ENCODE measurements around the gene ATG9B.

Gene ATG9B

GRCh38 chr7:151023232-151023631, 1.1 kb downstream of the ATG9B start:
- TF ChIP-seq ZNF184 (tag by site-specific recombination; IDR thresholded peaks at IDR 0.05) (no peak), ZNF830 (tag by site-specific recombination; IDR thresholded peaks at IDR 0.05; ENCODE audit: low read depth) (no peak), MZF1 (tag by site-specific recombination; IDR thresholded peaks at IDR 0.05; ENCODE audit: borderline replicate concordance) (no peak), ZFP37 (tag by site-specific recombination; IDR thresholded peaks at IDR 0.05) (no peak), ZNF350 (tag by site-specific recombination; IDR thresholded peaks at IDR 0.05) (no peak), ELK4 (IDR thresholded peaks at IDR 0.05; ENCODE audit: borderline replicate concordance, low read depth, low read length) (no peak), ZNF121 (tag by site-specific recombination; IDR thresholded peaks at IDR 0.05) (no peak), PRDM2 (tag by site-specific recombination; IDR thresholded peaks at IDR 0.05; ENCODE audit: borderline replicate concordance) (no peak), SCRT1 (tag by site-specific recombination; IDR thresholded peaks at IDR 0.05; ENCODE audit: borderline replicate concordance) (no peak), ZBTB49 (tag by site-specific recombination; IDR thresholded peaks at IDR 0.05; ENCODE audit: low read depth) (no peak), ZNF555 (tag by site-specific recombination; conservative IDR thresholded peaks at IDR 0.05) (no peak), ZNF426 (tag by site-specific recombination; IDR thresholded peaks at IDR 0.05) (no peak), ZNF596 (tag by site-specific recombination; IDR thresholded peaks at IDR 0.05) (no peak), ZNF155 (tag by site-specific recombination; IDR thresholded peaks at IDR 0.05) (no peak)
- TF ChIP-seq, protein P1, sequence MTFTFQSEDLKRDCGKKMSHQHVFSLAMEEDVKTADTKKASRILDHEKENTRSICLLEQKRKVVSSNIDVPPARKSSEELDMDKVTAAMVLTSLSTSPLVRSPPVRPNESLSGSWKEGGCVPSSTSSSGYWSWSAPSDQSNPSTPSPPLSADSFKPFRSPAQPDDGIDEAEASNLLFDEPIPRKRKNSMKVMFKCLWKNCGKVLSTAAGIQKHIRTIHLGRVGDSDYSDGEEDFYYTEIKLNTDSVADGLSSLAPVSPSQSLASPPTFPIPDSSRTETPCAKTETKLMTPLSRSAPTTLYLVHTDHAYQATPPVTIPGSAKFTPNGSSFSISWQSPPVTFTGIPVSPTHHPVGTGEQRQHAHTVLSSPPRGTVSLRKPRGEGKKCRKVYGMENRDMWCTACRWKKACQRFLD (tag by site-specific recombination; IDR thresholded peaks at IDR 0.05): no peak
- TF ChIP-seq, protein P2, sequence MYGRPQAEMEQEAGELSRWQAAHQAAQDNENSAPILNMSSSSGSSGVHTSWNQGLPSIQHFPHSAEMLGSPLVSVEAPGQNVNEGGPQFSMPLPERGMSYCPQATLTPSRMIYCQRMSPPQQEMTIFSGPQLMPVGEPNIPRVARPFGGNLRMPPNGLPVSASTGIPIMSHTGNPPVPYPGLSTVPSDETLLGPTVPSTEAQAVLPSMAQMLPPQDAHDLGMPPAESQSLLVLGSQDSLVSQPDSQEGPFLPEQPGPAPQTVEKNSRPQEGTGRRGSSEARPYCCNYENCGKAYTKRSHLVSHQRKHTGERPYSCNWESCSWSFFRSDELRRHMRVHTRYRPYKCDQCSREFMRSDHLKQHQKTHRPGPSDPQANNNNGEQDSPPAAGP (tag by site-specific recombination; IDR thresholded peaks at IDR 0.05): no peak
- POLR2A ChIA-PET: no interaction called here
- no peaks in the 10 kb centered on the region for H3K36me3 ChIP-seq (ENCODE audit: control insufficient read depth in 2 of 2, insufficient read depth in 1 of 2, low read length in 2 of 2)
- H3K4me3 ChIP-seq (ENCODE audit: low read depth, low read length): no peak overlapping the region
- CTCF ChIA-PET: interaction anchor here (0.6 to 5.6 kb wide), 3 partner anchors 11 to 555 kb away, joined by 3 to 22 read pairs (median 3); no protein-coding TSS in a partner anchor
- H3K9me3 ChIP-seq (ENCODE audit: control insufficient read depth, insufficient read depth, low read depth, low read length): no peaks in the 10 kb centered on the region
- no peak overlapping the region for H3K27ac ChIP-seq (ENCODE audit: extremely low read depth, low read depth, low read length)
- no peaks in the 10 kb centered on the region for H3K4me1 ChIP-seq (ENCODE audit: control insufficient read depth, insufficient read depth, low read length)

Data from HEK293 (cell line).